CD4-positive, alpha-beta T cell treated with Interleukin-4 for 4 hours (primary cell): Measurements from ENCODE around the gene ELAVL3.
"Not testable (repeated sequence)": the region's sequence is repeated elsewhere in the genome, so short reads cannot be mapped to it uniquely, and the experiment has no call there.

Source experiments
- DNase-seq: peaks from one replicate; pipeline ENCODE4 v3.0.0-alpha.2; 2020

The ELAVL3 gene

DNA sequence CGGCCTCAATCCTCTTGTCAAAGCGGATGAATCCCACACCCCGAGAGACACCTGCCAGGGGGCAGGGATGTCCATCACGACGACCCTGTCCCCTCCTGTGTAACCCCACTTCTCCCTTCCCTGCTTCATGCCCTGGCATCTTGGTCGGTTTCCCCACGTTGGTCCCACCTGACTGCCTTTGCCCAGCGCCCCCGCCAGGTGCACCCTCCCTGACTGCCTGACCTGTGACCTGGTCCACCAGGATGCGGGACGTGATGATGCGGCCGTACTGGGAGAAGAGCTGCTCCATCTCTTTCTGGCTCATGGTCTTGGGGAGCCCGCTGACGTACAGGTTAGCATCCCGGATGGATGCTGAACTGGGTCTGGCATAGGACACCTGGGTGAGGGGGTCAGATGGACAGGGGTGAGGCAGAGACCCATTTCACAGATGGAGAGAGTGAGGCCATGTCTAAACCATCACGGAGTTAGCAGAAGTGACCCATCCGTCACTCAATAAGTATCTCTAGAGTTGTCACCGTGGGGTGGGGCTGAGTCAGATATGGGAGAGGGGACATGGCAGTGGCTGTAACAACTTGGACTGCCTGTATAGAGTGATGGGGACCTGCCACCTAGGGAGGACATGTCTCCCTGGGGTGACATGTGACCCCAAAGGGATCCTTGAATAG, 22.5 kb downstream of the ELAVL3 start:
- DNase-seq: no peak

DNA sequence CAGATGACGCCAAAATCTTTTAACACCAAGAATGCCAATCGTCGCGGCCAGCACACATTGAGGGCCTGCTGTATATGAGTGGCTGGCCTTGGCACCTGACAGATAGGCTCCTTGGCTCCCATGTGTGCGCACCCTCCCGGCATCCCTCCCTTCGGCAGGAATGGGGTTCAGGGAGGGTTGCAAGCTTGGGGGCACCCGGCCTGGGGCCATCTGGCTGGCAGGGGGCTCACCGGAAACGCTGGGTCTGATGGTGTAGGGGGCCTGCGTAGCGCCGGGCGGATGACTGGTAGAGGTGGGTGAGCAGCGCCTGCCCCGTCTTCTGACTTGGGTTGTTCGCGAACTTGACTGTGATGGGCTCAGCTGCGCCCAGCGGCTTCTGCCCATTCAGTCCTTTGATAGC, 23.0 kb downstream of the ELAVL3 start:
- DNase-seq: no peak

DNA sequence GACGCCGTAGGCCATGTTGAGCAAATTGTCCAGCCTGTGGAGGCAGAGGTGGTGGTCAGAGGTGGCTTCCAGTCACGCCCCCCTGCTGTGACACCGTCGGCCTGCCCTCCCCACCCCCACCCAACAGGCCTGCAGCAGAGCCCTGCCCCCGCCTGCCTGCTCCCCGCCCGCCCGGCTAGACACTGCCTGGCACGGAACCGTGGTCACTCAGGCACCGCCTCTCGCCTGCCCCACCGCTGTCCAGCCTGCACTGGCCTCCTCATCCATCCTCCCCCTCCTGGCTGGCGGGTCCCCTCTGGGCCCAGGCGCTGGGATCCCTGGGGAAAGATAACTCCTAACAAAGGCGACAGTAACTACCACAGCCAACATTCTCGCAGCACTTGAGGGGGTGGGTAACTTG, 23.7 kb downstream of the ELAVL3 start:
- DNase-seq: no peak

DNA sequence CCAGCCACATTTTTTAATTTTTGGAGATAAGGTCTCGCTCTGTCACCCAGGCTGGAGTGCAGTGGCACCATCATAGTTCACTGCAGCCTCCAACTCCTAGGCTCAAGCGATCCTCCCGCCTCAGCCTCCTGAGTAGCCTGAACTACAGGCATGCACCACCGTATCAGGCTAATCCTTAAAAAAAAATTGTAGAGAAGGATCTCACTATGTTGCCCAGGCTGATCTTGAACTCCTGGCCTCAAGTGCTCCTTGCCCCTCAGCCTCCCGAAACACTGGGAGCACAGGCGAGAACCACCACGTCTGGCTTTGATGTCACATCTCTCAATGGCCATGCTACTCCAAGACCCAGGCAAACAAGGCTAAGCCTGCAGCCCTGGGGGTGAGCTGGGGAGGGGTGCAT, 24.2 kb downstream of the ELAVL3 start:
- no peak for DNase-seq

DNA sequence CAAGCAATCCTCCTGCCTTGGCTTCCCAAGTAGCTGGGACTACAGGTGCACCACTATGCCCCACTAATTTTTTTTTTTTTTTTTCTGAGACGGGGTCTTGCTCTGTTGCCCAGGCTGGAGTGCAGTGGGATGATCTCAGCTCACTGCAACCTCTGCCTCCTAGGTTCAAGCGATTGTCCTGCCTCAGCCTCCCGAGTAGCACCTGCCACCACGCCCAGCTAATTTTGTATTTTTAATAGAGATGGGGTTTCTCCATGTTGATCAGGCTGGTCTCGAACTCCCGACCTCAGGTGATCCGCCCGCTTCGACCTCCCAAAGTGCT, 25.7 kb downstream of the ELAVL3 start:
- not testable (repeated sequence) for DNase-seq

DNA sequence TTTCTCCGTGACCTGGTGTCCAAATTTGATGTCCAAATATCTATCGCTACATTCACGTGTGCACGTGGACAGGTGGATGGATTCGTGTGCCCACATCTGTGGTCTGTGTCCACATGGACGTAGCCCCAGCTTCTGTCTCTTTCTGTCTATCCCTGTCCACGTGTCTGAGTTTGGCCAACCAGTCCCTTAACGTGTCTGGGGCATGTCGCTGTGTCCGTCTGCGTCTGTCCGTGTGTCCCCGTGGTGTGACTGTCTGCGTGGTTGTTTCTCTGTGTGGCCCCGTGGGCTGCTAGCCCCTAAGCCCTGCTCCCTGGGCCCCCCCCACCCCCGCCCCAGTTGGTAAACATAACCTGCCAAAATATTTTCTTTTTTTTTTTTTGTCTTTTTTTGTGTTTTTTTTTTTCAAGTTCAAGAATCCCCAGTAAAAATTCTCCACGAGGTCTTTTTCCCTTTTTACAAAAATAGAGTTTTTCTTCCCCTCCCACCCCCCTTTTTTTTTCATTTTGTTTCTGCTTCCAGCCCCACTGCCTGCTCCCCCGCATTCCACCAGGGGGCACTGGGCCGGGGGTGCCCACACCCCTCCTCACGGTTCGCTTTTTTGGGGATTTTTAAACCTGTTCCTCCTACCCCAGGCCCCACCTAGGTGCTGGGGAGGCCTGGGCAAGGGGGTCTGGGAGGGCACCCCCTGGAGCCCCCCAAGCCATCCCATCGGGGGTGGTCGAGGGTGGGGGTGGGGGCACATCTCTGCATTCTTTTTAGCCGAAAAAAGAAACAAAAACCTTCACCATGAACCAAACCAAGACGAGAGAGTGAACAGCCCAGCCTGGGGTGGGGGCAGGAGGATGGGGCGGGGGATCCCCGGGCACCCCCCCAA, 27.1 kb downstream of the ELAVL3 start:
- DNase-seq: no peak

DNA sequence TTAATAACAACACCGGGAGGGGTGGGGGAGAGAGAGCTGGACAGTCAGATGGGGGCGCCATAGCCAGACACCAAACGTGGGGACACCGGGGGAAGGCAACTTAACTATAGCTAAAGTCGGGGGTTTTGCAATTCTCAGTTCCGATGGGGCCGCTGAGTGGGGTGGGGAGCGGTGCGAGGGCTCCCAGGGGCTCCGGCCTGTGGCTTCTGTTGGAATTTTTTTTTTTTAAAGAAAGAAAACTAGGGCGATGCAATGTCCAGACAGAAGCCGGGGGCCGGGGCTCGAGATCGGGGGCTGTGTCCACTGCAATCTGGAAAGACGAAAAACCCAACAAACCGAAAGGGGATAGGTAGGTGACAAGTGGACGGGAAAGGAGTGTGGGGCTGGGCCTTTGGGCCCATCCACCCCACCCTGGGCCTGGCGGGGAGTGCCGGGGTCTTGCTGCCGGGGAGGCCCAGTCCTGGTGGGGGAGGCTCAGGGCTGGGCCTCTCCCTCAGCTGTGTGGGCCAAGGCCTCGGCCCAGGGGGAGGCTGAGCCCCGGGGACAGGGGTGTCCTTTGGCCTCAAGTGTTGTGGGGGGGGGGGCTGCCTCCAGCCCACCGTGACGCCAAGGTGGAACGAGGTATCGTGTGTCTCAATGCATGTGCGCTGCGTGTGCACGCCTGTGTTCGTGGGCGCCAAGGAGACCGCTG, 28.1 kb downstream of the ELAVL3 start:
- DNase-seq: no peak

DNA sequence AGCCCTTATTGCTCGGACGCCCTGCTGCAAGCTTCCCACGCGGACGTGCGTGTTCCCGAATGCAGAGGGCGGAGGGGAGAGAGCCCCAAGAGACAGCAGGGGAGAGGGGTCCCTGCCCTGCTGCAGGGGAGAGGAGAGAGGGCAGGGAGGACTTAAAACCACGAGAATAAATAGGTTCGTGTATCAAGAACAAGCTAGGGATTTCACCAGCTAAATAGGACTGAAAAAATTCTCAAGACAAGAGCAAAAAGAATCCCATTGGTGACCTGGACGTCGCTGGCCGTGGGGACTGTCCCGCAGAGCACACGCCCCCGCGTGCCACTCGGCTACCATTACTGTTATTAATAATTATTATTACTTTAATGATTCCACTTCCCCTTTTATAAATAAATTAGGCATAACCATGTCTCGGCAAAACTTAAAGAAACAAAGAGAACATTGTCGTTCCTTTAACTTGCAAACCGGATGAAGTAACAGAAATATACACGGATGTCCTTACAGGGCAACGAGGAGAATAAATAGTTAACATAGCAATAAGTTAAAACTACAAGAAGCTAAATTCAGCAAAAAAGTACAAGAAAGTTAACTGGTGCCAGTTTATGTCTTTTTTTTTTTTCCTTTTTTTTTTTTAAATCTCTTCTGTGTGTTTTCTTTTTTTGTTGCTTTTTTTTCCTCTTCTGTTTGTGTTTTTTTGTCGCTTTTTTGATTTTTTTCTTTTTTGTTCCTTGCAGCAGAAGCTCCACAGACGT, 28.8 kb downstream of the ELAVL3 start:
- DNase-seq: no peak

DNA sequence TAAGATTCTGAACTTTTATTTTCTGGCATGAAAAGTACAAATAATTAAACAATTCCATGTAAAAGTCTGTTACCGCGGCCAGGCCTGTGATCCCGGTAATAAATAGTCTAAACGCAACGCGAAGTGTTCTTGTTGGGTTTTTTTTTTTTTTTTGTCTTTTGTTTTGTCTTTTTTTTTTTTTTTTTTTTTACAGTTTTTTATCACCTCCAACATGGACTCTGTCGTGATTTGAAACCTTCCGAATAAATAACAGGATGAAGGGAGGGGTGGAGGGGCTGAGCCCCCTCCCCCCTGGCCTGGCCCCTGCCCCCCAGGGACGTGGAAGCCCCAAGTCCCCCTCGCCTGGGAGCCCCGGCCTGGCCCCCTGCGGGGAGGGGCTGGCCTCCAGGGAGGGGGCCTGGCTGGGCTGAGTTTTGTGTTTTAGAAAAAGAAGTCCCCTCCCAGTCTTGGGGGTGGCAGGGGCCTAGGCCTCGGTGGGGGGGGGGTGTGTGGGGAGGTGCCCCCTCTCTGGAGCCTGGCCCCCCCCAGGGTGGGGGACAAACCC, 29.4 kb downstream of the ELAVL3 start:
- DNase-seq: no peak

DNA sequence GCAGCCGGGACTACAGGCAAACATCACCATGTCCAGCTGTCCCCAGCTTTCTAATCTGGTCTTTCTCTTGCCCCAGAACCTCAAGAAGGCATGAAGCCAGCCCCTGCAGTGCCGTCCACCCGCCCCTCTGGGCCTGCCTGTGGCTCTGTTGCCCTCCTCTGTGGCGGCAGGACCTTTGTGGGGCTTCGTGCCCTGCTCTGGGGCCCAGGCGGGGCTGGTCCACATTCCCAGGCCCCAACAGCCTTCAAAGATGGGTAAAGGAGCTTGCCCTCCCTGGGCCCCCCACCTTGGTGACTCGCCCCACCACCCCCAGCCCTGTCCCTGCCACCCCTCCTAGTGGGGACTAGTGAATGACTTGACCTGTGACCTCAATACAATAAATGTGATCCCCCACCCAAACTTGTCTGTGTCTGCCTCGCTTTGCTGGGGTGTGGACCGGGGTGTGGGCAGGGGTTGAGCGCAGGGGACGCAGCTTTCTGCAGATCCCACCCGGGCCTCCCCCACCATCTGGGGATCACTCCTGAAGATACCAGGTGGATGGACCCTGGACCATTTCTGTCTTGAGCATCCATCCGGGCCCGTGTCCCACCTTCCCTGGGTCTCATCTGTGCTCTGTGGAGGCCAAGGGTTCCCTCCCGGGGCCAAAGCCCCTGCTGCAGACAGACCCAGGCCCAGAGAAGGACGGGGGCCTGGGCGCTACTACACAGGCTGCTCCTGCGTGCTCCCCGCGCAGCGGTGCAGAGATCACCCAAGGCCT, 30.1 kb downstream of the ELAVL3 start:
- DNase-seq: no peak

DNA sequence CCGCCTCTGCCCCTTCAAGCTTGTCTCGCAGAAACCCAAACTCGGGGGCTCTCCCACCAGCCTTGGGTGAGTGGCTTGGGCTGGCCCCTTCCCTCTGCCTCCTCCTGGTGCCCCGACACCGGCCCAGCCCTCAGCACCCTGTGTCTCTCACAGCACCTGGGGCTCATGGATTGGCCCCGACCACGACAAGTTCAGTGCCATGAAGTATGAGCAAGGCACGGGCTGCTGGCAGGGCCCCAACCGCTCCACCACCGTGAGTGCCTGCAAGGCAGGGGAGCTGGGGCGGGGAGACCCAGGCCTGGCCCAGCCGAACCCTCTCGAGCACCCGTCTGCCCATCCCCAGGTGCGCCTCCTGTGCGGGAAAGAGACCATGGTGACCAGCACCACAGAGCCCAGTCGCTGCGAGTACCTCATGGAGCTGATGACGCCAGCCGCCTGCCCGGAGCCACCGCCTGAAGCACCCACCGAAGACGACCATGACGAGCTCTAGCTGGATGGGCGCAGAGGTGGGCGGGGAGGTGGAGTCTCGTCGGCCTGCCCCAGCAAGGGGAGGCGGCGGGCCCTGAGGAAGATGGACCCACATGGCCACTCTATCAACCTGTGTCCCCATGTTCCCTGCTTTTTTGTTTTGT, 31.8 kb downstream of the ELAVL3 start:
- no peak for DNase-seq

DNA sequence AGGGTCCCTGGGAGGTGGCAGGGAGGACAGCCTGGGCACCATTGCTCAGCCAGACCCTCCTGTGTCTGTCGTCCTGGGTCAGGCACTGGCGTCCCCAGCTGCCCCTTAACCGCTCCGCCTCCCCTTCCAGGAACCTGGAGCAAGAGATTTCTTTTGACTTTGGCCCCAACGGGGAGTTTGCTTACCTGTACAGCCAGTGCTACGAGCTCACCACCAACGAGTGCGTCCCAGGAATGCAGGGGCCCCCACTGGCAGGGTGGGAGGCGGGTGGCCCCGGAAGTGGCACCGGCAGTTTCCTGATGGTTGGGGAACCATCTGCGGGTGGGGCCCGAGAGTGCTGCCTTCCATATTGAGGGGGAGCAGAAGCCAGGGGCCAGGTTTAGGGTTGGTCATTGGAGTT, 32.4 kb downstream of the ELAVL3 start:
- DNase-seq: no peak

DNA sequence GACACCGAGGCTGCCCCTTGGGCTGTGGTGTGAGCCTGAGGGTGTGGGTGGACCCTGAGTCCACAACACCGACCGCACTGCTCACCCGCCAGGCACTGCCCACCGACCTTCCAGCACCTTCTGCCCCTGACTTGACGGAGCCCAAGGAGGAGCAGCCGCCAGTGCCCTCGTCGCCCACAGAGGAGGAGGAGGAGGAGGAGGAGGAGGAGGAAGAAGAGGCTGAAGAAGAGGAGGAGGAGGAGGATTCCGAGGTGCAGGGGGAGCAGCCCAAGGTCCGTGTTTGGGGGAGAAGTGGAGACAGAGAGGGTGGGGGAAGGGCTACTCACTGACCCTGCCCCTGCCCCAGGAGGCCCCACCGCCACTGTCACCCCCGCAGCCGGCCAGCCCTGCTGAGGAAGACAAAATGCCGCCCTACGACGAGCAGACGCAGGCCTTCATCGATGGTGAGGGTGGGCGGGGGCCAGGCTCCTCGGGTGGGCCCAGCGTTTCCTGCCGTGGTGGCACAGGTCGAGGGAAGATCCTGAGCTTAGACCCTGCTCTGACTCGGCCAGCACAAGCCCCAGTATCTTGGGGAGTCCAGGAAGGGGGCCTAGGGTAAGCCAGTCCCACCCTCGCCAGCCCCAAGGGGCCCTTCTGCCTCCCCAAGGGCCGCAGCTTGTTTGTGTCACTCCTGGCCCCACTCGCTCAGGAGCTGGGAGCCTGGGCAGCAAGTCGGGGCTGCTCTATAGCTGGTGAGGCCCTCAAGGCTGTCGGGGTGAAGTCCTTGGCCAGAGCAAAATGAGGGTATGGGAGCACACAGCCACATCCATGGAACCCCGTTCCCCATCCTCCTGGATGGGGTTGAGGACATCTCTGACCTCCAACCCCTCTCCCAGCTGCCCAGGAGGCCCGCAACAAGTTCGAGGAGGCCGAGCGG, 33.2 kb downstream of the ELAVL3 start:
- DNase-seq: no peak

DNA sequence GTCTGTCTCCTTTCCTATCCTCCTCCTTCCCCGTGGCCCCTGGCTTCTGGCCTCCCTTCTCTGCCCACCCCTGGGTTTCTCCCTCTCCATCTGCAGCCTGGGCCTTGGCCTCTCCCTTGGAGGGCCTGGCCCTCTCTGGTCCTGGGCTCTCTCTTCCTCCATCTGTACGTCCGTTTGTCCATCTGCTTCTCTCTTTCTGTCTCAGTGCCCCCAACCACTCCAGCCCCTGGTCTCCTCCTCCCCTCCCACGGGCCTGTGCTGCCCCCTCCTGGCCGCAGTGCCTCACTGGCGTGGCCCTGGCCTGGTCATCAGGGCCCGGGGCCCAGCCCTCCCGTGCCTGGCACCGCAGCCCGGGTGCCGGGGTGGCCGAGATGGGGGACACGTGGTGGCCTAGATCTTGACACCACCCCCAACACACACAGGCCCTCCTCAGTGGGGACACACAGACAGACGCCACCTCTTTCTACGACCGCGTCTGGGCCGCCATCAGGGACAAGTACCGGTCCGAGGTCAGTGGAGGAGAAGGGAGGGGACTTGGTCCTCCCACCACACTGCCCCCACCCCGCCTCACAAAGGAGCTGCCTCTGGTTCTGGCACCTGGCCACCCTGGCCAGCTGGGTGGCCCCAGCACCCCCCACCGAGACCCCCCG, 34.1 kb downstream of the ELAVL3 start:
- no peak for DNase-seq

DNA sequence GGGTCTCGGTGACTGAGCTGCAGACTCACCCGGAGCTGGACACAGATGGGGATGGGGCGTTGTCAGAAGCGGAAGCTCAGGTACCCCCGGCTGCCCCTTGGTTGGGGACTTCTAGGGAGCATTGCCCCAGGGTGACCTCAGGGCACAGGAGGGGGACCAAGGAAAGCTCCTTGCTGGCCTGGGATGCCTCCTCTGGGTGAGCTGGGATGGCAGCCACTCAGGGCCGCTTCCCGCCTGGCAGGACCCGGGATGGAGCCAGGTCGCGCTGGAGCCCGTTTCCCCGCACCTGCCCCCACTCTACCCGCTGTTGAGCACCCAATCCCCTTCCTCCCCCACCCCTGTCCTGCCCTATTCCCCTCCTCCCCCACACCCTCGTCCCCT, 34.6 kb downstream of the ELAVL3 start:
- no peak for DNase-seq

DNA sequence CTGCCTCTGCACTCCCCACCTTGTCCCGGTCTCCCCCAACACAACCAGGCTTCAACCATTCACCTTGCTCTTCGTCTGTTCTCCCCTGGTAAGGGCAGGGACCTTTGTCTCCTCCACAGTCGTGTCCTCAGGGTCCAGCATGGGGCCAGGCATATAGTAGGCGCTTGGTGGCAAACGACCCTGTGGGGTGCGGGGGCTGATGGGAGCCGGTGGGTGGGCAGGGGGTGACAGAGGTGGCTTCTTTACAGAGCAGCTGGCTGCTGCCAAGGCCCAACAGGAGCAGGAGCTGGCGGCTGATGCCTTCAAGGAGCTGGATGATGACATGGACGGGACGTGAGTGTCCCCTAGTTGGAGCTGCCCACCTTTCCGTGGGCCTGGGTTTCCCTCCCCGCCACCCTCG, 35.7 kb downstream of the ELAVL3 start:
- DNase-seq: no peak

DNA sequence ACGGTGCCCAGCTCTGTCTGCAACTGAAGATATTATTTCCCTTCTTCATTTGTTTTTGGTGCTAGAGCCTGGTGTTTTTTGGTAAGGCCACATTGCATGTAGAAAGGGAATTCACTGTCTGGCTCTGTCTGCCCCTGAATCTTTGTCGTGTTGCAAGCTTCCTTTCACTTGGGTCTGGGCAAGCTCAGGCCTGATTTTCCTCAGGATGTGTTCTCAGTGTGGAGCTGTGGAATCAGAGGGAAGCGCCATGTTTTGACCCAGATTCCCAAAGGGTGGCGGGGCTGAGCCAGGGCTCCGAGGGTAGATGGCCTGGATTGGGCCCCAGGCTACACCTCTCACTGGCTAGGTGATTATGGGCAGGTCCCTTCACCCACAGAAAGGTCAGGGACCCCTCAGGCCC, 36.8 kb downstream of the ELAVL3 start:
- no peak for DNase-seq

DNA sequence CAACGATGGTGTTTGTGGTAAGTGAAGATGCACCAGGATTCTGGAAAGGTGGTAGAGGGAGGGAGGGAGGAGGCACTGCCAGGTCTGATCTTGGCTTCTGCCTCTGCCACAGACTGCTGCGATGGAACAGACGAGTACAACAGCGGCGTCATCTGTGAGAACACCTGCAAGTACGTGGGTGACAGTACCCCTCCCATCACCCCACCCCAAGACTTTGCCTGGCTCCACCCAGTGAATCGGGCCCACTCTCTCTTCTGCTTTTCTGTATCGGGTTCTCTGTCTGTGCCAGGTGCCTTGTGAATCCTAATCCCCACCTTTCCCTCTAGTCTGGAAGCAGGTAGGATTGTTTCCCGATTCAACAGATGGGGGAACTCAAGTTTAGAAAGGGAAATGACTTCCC, 42.9 kb downstream of the ELAVL3 start:
- no peak for DNase-seq

DNA sequence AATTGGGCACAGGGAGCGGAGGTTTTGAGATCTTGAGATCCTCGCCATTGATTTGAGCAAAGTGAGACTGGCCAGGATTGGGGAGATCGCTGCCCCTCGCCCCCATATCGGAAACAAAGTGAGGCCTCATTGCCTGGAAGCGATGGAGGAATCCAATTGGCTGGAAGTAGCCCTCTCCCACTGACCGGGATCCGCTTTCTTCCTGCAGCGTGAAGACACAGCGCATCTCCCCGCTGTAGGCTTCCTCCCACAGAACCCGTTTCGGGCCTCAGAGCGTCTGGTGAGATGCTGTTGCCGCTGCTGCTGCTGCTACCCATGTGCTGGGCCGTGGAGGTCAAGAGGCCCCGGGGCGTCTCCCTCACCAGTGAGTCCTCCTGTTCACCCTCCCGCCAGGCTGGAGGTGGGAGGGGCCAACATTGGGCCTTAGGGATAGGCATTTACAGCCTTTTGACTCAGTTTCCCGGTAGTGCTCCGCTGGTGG, 45.0 kb downstream of the ELAVL3 start:
- no peak for DNase-seq
